ENCODE data around the gene SSR2. TPM values are rescaled to one million over a fixed set of nuclear protein-coding genes. Genes with fewer than 3 reads are reported as not detected.

The SSR2 gene
- total RNA-seq, 1 donor from 2014 or later = 199 TPM

GRCh38 chr1:155960081-155960745, 60.5 kb downstream of the SSR2 start:
- Mint-ChIP-seq H3K4me3 (ENCODE audit: unreplicated experiment) (no peak overlapping the region), H3K9me3 (ENCODE audit: unreplicated experiment) (peaks cover 6% of the 10 kb centered on the region), H3K27ac (ENCODE audit: unreplicated experiment) (no peak overlapping the region), H3K27me3 (ENCODE audit: unreplicated experiment) (peaks cover 2% of the 10 kb centered on the region), H3K4me1 (ENCODE audit: low read depth, unreplicated experiment) (peaks cover 2% of the 10 kb centered on the region), H3K36me3 (ENCODE audit: unreplicated experiment) (no peaks in the 10 kb centered on the region)
- no peak for DNase-seq
- TF ChIP-seq, protein P1, sequence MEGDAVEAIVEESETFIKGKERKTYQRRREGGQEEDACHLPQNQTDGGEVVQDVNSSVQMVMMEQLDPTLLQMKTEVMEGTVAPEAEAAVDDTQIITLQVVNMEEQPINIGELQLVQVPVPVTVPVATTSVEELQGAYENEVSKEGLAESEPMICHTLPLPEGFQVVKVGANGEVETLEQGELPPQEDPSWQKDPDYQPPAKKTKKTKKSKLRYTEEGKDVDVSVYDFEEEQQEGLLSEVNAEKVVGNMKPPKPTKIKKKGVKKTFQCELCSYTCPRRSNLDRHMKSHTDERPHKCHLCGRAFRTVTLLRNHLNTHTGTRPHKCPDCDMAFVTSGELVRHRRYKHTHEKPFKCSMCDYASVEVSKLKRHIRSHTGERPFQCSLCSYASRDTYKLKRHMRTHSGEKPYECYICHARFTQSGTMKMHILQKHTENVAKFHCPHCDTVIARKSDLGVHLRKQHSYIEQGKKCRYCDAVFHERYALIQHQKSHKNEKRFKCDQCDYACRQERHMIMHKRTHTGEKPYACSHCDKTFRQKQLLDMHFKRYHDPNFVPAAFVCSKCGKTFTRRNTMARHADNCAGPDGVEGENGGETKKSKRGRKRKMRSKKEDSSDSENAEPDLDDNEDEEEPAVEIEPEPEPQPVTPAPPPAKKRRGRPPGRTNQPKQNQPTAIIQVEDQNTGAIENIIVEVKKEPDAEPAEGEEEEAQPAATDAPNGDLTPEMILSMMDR (IDR thresholded peaks at IDR 0.05; ENCODE audit: partially characterized antibody, unreplicated experiment) = no peak

Other genes starting within 250 kb of the SSR2 start
- 82.8 TPM for gene GON4L, start 163.7 kb downstream of the SSR2 start, total RNA-seq (ENCODE audit: unreplicated experiment)
- 419 TPM for gene SYT11, start 161.4 kb downstream of the SSR2 start, total RNA-seq (ENCODE audit: unreplicated experiment)
- gene RIT1, start 109.6 kb downstream of the SSR2 start, total RNA-seq (ENCODE audit: unreplicated experiment) = 35.9 TPM
- 51.8 TPM for gene KHDC4, start 86.5 kb downstream of the SSR2 start, total RNA-seq (ENCODE audit: unreplicated experiment)
- gene RXFP4, start 79.3 kb downstream of the SSR2 start, total RNA-seq (ENCODE audit: unreplicated experiment) = not detected
- 222 TPM for gene ARHGEF2, start 42.4 kb downstream of the SSR2 start, total RNA-seq (ENCODE audit: unreplicated experiment)
- 52.4 TPM for gene UBQLN4, start 32.8 kb upstream of the SSR2 start, total RNA-seq (ENCODE audit: unreplicated experiment)
- 47.0 TPM for gene LAMTOR2, start 33.8 kb upstream of the SSR2 start, total RNA-seq (ENCODE audit: unreplicated experiment)
- gene RAB25, start 40.2 kb upstream of the SSR2 start, total RNA-seq (ENCODE audit: unreplicated experiment) = not detected
- 114 TPM for gene MEX3A, start 61.5 kb upstream of the SSR2 start, total RNA-seq (ENCODE audit: unreplicated experiment)
- gene LMNA, start 93.8 kb upstream of the SSR2 start, total RNA-seq (ENCODE audit: unreplicated experiment) = 47.7 TPM
- gene SEMA4A, start 132.6 kb upstream of the SSR2 start, total RNA-seq (ENCODE audit: unreplicated experiment) = 4.0 TPM
- gene SLC25A44, start 173.2 kb upstream of the SSR2 start, total RNA-seq (ENCODE audit: unreplicated experiment) = 66.0 TPM
- 31.6 TPM for gene PMF1, start 192.1 kb upstream of the SSR2 start, total RNA-seq (ENCODE audit: unreplicated experiment)
- not detected for gene BGLAP, start 221.2 kb upstream of the SSR2 start, total RNA-seq (ENCODE audit: unreplicated experiment)
- gene PAQR6, start 227.1 kb upstream of the SSR2 start, total RNA-seq (ENCODE audit: unreplicated experiment) = 10.8 TPM

Data from glutamatergic neuron (in vitro differentiated cells).